CD4-positive, alpha-beta T cell treated with Interleukin-6 at 100 ng/mL for 8 hours (primary cell): ENCODE measurements around the gene RBM10.

Experiments used
- DNase-seq: peaks from one replicate; pipeline ENCODE4 v3.0.0-alpha.2; 2020; ENCODE audit warnings: mixed read lengths, low spot score

The RBM10 gene

GRCh38 chrX:47218280-47218919 is 73.4 kb downstream of the RBM10 start, which contains the start of gene CDK16:
Gene CDK16, plus strand, starts transcription at chrX:47218681. Its CDS starts 4,877 bp downstream, at chrX:47223558.
- DNase-seq, result peak; percentile 84

- peak; percentile 33 for DNase-seq
Observed at GRCh38 chrX:47218920-47219815, 74.1 kb downstream of the RBM10 start.

GRCh38 chrX:47221756-47222155 is 76.7 kb downstream of the RBM10 start:
- no peak for DNase-seq

GRCh38 chrX:47222751-47223350 is 77.8 kb downstream of the RBM10 start:
- no peak for DNase-seq

GRCh38 chrX:47223476-47224250 is 78.6 kb downstream of the RBM10 start:
- DNase-seq, result no peak

GRCh38 chrX:47224266-47224895 is 79.4 kb downstream of the RBM10 start:
- DNase-seq, result no peak

GRCh38 chrX:47224896-47225290 is 79.9 kb downstream of the RBM10 start:
- no peak for DNase-seq

GRCh38 chrX:47226071-47226470 is 81.0 kb downstream of the RBM10 start:
- DNase-seq, result no peak

GRCh38 chrX:47226531-47227333 is 81.7 kb downstream of the RBM10 start:
- no peak for DNase-seq

- no peak for DNase-seq
Observed at GRCh38 chrX:47227334-47227583, 82.2 kb downstream of the RBM10 start.

- no peak for DNase-seq
Observed at GRCh38 chrX:47228550-47229270, 83.7 kb downstream of the RBM10 start.

GRCh38 chrX:47229427-47229826 is 84.4 kb downstream of the RBM10 start:
- DNase-seq, result no peak

GRCh38 chrX:47230136-47230868 is 85.3 kb downstream of the RBM10 start:
- no peak for DNase-seq

GRCh38 chrX:47231167-47231566 is 86.1 kb downstream of the RBM10 start:
- no peak for DNase-seq

- no peak for DNase-seq
Observed at GRCh38 chrX:47232197-47232802, 87.3 kb downstream of the RBM10 start.

GRCh38 chrX:47232803-47233332 is 87.8 kb downstream of the RBM10 start, which contains the start of gene USP11:
Gene USP11, plus strand, starts transcription at chrX:47233009. Its CDS starts 35 bp downstream, at chrX:47233044.
- peak; percentile 33 for DNase-seq

- peak; percentile 97 for DNase-seq
Observed at GRCh38 chrX:47233333-47234113, 88.5 kb downstream of the RBM10 start.

- no peak for DNase-seq
Observed at GRCh38 chrX:47234583-47234982, 89.6 kb downstream of the RBM10 start.
